GM12872 (cell line): Measurements from ENCODE around the gene SGPL1.

Experiments used
- TF ChIP-seq, protein P1 (sequence below): IDR thresholded peaks from 3 replicates; pipeline ENCODE4 v1.5.1; 2011; ENCODE audit warnings: low read depth, mild to moderate bottlenecking, low read length, moderate library complexity; ENCODE audit not compliant: insufficient read depth

The SGPL1 gene

DNA sequence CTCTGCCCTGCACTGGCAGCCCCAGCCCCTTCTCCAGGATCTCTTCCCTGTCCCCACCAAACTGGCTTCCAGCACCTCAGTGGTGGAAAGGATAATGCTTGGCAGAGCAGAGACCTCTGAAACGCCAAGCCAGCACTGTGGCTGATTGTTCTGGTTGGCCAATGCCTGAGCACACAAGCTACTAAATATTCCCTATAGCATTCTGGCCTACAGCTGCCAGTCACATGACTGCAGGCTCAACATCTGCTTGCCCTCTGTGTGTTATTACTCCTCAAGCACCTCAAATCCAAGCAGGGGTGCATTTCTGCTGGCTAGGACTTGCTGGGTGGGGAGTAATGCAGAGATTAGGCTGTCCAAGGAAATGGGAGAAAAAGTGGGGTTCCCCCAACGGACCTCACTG is 36.7 kb upstream of the SGPL1 start:
- TF ChIP-seq, protein P1, sequence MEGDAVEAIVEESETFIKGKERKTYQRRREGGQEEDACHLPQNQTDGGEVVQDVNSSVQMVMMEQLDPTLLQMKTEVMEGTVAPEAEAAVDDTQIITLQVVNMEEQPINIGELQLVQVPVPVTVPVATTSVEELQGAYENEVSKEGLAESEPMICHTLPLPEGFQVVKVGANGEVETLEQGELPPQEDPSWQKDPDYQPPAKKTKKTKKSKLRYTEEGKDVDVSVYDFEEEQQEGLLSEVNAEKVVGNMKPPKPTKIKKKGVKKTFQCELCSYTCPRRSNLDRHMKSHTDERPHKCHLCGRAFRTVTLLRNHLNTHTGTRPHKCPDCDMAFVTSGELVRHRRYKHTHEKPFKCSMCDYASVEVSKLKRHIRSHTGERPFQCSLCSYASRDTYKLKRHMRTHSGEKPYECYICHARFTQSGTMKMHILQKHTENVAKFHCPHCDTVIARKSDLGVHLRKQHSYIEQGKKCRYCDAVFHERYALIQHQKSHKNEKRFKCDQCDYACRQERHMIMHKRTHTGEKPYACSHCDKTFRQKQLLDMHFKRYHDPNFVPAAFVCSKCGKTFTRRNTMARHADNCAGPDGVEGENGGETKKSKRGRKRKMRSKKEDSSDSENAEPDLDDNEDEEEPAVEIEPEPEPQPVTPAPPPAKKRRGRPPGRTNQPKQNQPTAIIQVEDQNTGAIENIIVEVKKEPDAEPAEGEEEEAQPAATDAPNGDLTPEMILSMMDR: no peak

GRCh38 chr10:70779511-70780369 is 36.0 kb upstream of the SGPL1 start:
- TF ChIP-seq, protein P1: no peak

DNA sequence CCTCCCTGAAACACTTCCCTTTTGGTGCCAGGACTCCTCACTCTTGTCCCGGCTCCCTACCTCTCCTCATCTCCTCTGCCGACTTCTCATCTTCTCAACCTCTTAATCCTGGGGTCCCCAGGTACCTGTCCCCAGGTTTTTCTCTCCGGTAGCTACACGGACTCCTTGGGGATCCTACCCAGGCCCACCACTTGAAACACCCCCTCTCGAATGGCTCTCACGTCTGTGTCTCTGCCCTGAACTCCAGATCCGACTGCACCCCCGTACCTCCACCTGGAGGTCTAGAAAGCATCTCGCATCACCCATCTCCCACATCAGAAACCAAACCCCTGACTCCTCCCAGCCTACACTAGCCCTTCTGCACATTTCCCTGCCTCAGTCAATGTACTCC is 35.4 kb upstream of the SGPL1 start:
- TF ChIP-seq, protein P1: no peak

GRCh38 chr10:70780772-70781171 is 35.0 kb upstream of the SGPL1 start:
- TF ChIP-seq, protein P1: no peak

DNA sequence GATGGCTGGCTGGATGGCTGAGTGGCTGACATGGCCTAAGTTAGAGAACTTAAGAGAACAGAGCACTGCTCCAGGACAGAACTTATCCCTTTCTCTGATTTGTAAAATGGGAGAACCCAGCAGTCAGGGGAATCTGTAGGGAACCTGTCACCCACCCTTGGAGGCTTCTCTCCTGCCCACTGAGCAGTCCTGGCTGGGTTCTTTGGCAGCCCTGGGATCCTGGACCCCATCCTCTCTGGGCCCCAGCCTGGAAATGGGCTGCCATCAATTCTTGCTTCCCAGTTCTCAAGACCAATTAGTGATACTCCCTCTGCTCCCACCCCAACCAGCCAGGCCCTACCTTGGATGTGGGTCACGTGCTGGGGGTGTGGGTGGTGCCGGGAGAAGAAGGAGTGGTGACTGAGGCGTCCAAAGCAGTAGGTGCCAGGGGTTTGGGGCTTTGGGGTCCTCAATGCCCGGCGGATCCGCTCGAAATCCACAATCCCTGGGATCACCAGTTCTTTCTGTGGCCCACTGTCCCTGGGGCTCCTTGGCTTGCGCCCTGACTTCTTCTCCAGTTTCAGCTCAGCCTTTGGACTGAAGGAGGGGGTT is 34.2 kb upstream of the SGPL1 start:
- TF ChIP-seq, protein P1: no peak

- TF ChIP-seq, protein P1: no peak
Observed at GRCh38 chr10:70782086-70782745, 33.5 kb upstream of the SGPL1 start.
